Ovary (tissue), 9 donors: ENCODE data around the gene CNNM2. TPM values are rescaled to one million over a fixed set of nuclear protein-coding genes. Genes with fewer than 3 reads are reported as not detected.
"Not testable (repeated sequence)": the region's sequence is repeated elsewhere in the genome, so short reads cannot be mapped to it uniquely, and the experiment has no call there.

Source experiments
- DNase-seq, 5 donors: peaks; one replicate each; pipeline ENCODE4 v3.0.0-alpha.2; 2019 to 2020
- H3K27ac ChIP-seq, 2 donors: fragments of 200-600 bp; one replicate each; pipeline versions ENCODE4 v1.5.1 to v1.8.0; 2019 to 2022
- H3K27me3 ChIP-seq: fragments of 200-600 bp; one replicate; pipeline ENCODE4 v1.8.0; 2022
- H3K36me3 ChIP-seq: fragments of 200-600 bp; sonication (generic); one replicate; pipeline ENCODE4 v1.5.1; 2019
- H3K4me1 ChIP-seq: one replicate; pipeline ENCODE4 v1.8.1; 2013; ENCODE audit warnings: mild to moderate bottlenecking, moderate library complexity; ENCODE audit not compliant: insufficient read depth
- H3K4me3 ChIP-seq: fragments of 200-600 bp; sonication (generic); one replicate; pipeline ENCODE4 v1.5.1; 2017
- H3K9me3 ChIP-seq, 2 donors: fragments of 200-600 bp in 1 of 2; sonication (generic) in 1 of 2; one replicate each; pipeline versions ENCODE4 v1.5.1 to v1.8.1; 2013 to 2019; ENCODE audit warnings: mild to moderate bottlenecking in 1 of 2, moderate library complexity in 1 of 2
- CTCF ChIP-seq, 3 donors: fragments of 450-650 bp in 2 of 3; fragments of 200-600 bp in 1 of 3; IDR thresholded peaks; one replicate each; pipeline versions ENCODE4 v1.5.1 to v1.8.0; 2016 to 2022; ENCODE audit warnings: antibody characterized with exemption in 3 of 3, mild to moderate bottlenecking in 1 of 3
- EP300 ChIP-seq: sonication (generic); formaldehyde crosslinking; IDR thresholded peaks from one replicate; pipeline ENCODE4 v1.6.1; 2017; ENCODE audit warnings: antibody characterized with exemption
- POLR2A ChIP-seq: fragments of 450-650 bp; IDR thresholded peaks from one replicate; pipeline ENCODE4 v1.6.1; 2017; ENCODE audit warnings: antibody characterized with exemption, mild to moderate bottlenecking, moderate library complexity
- WGBS, 3 donors: extraction: QIAGEN DNeasy Blood & Tissue Kit in 1 of 3; methylation state at CpG; one replicate each; pipeline versions ENCODE4 v1.1.5 to v1.1.7; 2013 to 2017; 5-methylcytosine and 5-hydroxymethylcytosine counted together
- intact Hi-C, 4 donors: fragments of 100-400 bp; cut with DNase I; formaldehyde crosslinking; loops; one replicate each; pipeline versions ENCODE4 v1.11.0 to v1.15.1; 2022 to 2023
- polyA plus RNA-seq, 2 donors: library from polyadenylated mRNA; stranded (reverse); fragments of 200-250 nt in 1 of 2; fragments of 350-450 nt in 1 of 2; fragmentation: Illumina TruSeq in 1 of 2; extraction: RNeasy Lipid Tissue Mini Kit (QIAGEN cat#74804) in 1 of 2; gene quantifications; one replicate each; pipeline ENCODE4 v1.2.3, GENCODE V29; 2013 to 2014
- total RNA-seq, 7 donors: library from RNA; depleted of rRNA in 2 of 7; stranded (reverse); fragments of >200 nt in 2 of 7; fragmentation: NEBNext Ultra II Directional in 3 of 7; extraction: Animal tissue kit (Norgen Biotek cat#: 25700) in 3 of 7; gene quantifications; one replicate each; pipeline versions ENCODE4 v1.1.0 to v1.2.4, GENCODE V29; 2016 to 2023
- donor health status: DM: no; HTN: no; CAD: no; lungs with moderate emphysema.
- donor health status: DM: no; HTN: no; CAD: no.
- donor health status: Bipolar disorder and iron deficiency.
- donor health status: DM: yes; HTN: yes; CAD: no.
- donor health status: DM: no; HTN: no; CAD: no.
- donor health status: DM: yes; HTN: yes; CAD: no.

The CNNM2 gene
- total and polyA plus RNA-seq, 9 donors, result 5.4 to 15.0 (median 8.9) TPM

- TF ChIP-seq CTCF (IDR thresholded peaks at IDR 0.05) (no peak), POLR2A (no peak)
- Histone ChIP-seq H3K27ac (peak overlapping the region in 1 of 2 donors; percentile 29), H3K4me1 (no peaks in the 10 kb centered on the region), H3K4me3 (no peak overlapping the region), H3K36me3 (no peaks in the 10 kb centered on the region), H3K9me3 (no peaks in the 10 kb centered on the region), H3K27me3 (no peaks in the 10 kb centered on the region)
- intact Hi-C loops, result loop anchor here in 1 of 4 donors (10.0 kb wide), 1 partner anchor 69 kb away; no protein-coding TSS in a partner anchor
- 8 to 20% (median 13%) methylated on average over 2 of the region's 2 CpGs for WGBS, 3 donors
- no peak for DNase-seq
Measured at GRCh38 chr10:102975483-102976379, 57.6 kb downstream of the CNNM2 start.

- not testable (repeated sequence) for H3K9me3 ChIP-seq, H3K4me1 ChIP-seq, DNase-seq, H3K27ac ChIP-seq, H3K4me3 ChIP-seq, H3K36me3 ChIP-seq, H3K27me3 ChIP-seq
- 47 to 83% (median 82%) methylated on average over 3 of the region's 3 CpGs for WGBS, 3 donors
- intact Hi-C loops, result loop anchor here in 1 of 4 donors (10.0 kb wide), 1 partner anchor 68 kb away; no protein-coding TSS in a partner anchor
Measured at GRCh38 chr10:102976380-102976726, 58.3 kb downstream of the CNNM2 start.

GRCh38 chr10:102982296-102982695, 64.2 kb downstream of the CNNM2 start:
- no peak for TF ChIP-seq POLR2A
- no peak for TF ChIP-seq CTCF (IDR thresholded peaks at IDR 0.05)
- TF ChIP-seq EP300, result no peak
- no peaks in the 10 kb centered on the region for H3K27me3 ChIP-seq
- H3K36me3 ChIP-seq, result no peaks in the 10 kb centered on the region
- no peak overlapping the region for H3K4me3 ChIP-seq
- 6 to 18% (median 13%) methylated on average over 2 of the region's 2 CpGs for WGBS, 3 donors
- peaks cover 4% of the 10 kb centered on the region for H3K4me1 ChIP-seq
- DNase-seq, result no peak
- no peak overlapping the region for H3K27ac ChIP-seq
- no peaks in the 10 kb centered on the region for H3K9me3 ChIP-seq
- intact Hi-C loops, result no loop called here

GRCh38 chr10:102984086-102984485, 66.0 kb downstream of the CNNM2 start:
- DNase-seq, result no peak
- Histone ChIP-seq H3K27me3 (no peaks in the 10 kb centered on the region), H3K4me3 (no peak overlapping the region), H3K9me3 (no peaks in the 10 kb centered on the region), H3K4me1 (peaks cover 6% of the 10 kb centered on the region), H3K36me3 (no peaks in the 10 kb centered on the region), H3K27ac (no peak overlapping the region)
- TF ChIP-seq POLR2A (no peak), CTCF (IDR thresholded peaks at IDR 0.05) (no peak), EP300 (no peak)
- 73 to 86% (median 80%) methylated on average over 1 of the region's 1 CpG for WGBS, 3 donors
- intact Hi-C loops, result no loop called here

- H3K27ac ChIP-seq, result no peak overlapping the region
- no peak for DNase-seq
- no peaks in the 10 kb centered on the region for H3K36me3 ChIP-seq
- no peaks in the 10 kb centered on the region for H3K9me3 ChIP-seq
- H3K4me1 ChIP-seq, result peaks cover 6% of the 10 kb centered on the region
- intact Hi-C loops, result no loop called here
- no peak overlapping the region for H3K4me3 ChIP-seq
- no peaks in the 10 kb centered on the region for H3K27me3 ChIP-seq
- no peak for TF ChIP-seq EP300
- no peak for TF ChIP-seq CTCF (IDR thresholded peaks at IDR 0.05)
- no peak for TF ChIP-seq POLR2A
- WGBS, 3 donors, result 84 to 92% (median 88%) methylated on average over 1 of the region's 1 CpG
Measured at GRCh38 chr10:102985811-102986210, 67.7 kb downstream of the CNNM2 start.
